CD8-positive, alpha-beta memory T cell (primary cell): ENCODE data around the gene ZSCAN18. TPM values are rescaled to one million over a fixed set of nuclear protein-coding genes. Genes with fewer than 3 reads are reported as not detected.

Experiments
- CTCF ChIA-PET: fragments of 350-600 bp; sonication (Branson Sonifier 250); formaldehyde crosslinking; loops from one replicate; lab custom pipeline; 2021; ENCODE audit warnings: antibody characterized with exemption; lab: Charles Lee
- POLR2A ChIA-PET: fragments of 350-600 bp; sonication (Branson Sonifier 250); formaldehyde crosslinking; loops from one replicate; lab custom pipeline; 2021; ENCODE audit warnings: antibody characterized with exemption; lab: Charles Lee
- DNase-seq, 5 donors: peaks; one replicate each; pipeline versions ENCODE4 v3.0.0 to v3.0.0-alpha.2; 2020 to 2022; ENCODE audit warnings: mixed read lengths in 1 of 5
- H3K27ac ChIP-seq: one replicate; pipeline ENCODE4 v1.7.0; 2013; ENCODE audit warnings: low read depth, mild to moderate bottlenecking, low read length, moderate library complexity
- H3K27me3 ChIP-seq: 2 replicates; pipeline ENCODE4 v1.7.0; 2013; ENCODE audit warnings: low read length, mild to moderate bottlenecking; ENCODE audit not compliant: insufficient read depth, poor library complexity, severe bottlenecking
- H3K36me3 ChIP-seq: 2 replicates; pipeline ENCODE4 v1.7.0; 2013; ENCODE audit warnings: mild to moderate bottlenecking, low read length, moderate library complexity; ENCODE audit not compliant: insufficient read depth
- H3K4me1 ChIP-seq: 2 replicates; pipeline ENCODE4 v1.7.0; 2013; ENCODE audit warnings: mild to moderate bottlenecking, low read length, moderate library complexity; ENCODE audit not compliant: insufficient read depth
- H3K4me3 ChIP-seq: 2 replicates; pipeline ENCODE4 v1.7.0; 2013; ENCODE audit warnings: mild to moderate bottlenecking, low read length
- H3K9me3 ChIP-seq: 2 replicates; pipeline ENCODE4 v1.7.0; 2013; ENCODE audit warnings: mild to moderate bottlenecking, low read length
- H3K27ac Mint-ChIP-seq, 8 donors: one replicate each; pipeline ENCODE4 v1.8.0; 2020 to 2021; ENCODE audit warnings: mixed read lengths in 8 of 8, mild to moderate bottlenecking in 6 of 8, inconsistent platforms in 3 of 8, moderate library complexity in 3 of 8
- H3K27me3 Mint-ChIP-seq, 2 donors: one replicate each; pipeline ENCODE4 v1.8.0; 2020 to 2021; ENCODE audit warnings: mixed read lengths in 2 of 2, mild to moderate bottlenecking in 1 of 2, moderate library complexity in 1 of 2
- H3K36me3 Mint-ChIP-seq, 3 donors: one replicate each; pipeline ENCODE4 v1.8.0; 2020 to 2021; ENCODE audit warnings: mixed read lengths in 3 of 3, inconsistent platforms in 1 of 3, mild to moderate bottlenecking in 1 of 3
- H3K4me1 Mint-ChIP-seq, 3 donors: one replicate each; pipeline ENCODE4 v1.8.0; 2020 to 2021; ENCODE audit warnings: mixed read lengths in 3 of 3, inconsistent platforms in 1 of 3, mild to moderate bottlenecking in 1 of 3
- H3K4me3 Mint-ChIP-seq, 7 donors: one replicate each; pipeline ENCODE4 v1.8.0; 2020 to 2021; ENCODE audit warnings: mixed read lengths in 7 of 7, mild to moderate bottlenecking in 6 of 7, moderate library complexity in 4 of 7, inconsistent platforms in 2 of 7
- H3K9me3 Mint-ChIP-seq, 5 donors: one replicate each; pipeline ENCODE4 v1.8.0; 2020 to 2022; ENCODE audit warnings: mixed read lengths in 5 of 5, mild to moderate bottlenecking in 3 of 5, moderate library complexity in 2 of 5, inconsistent platforms in 1 of 5
- polyA plus RNA-seq: library from polyadenylated mRNA; unstranded; fragments of 300-500 nt; fragmentation: Illumina TruSeq; gene quantifications from one replicate; pipeline ENCODE4 v1.2.3, GENCODE V29; 2021
- total RNA-seq, 2 experiments: library from RNA; stranded (reverse); gene quantifications; one replicate each; pipeline ENCODE4 v1.2.3, GENCODE V29; 2021

ZSCAN18 gene
- total and polyA plus RNA-seq, 3 experiments from 2014 or later: 21.4 to 24.0 (median 22.4) TPM

GRCh38 chr19:58038688-58039204, 59.3 kb downstream of the ZSCAN18 start:
- H3K36me3 Mint-ChIP-seq: peaks cover 1 to 20% (median 3%) of the 10 kb centered on the region in 3 donors
- CTCF ChIA-PET: no interaction called here
- no peak for DNase-seq
- H3K27ac Mint-ChIP-seq: no peak overlapping the region
- H3K9me3 ChIP-seq: no peaks in the 10 kb centered on the region
- POLR2A ChIA-PET: no interaction called here
- peaks cover 17 to 62% (median 46%) of the 10 kb centered on the region in 5 donors for H3K9me3 Mint-ChIP-seq
- no peaks in the 10 kb centered on the region for H3K36me3 ChIP-seq
- no peak overlapping the region for H3K4me3 Mint-ChIP-seq
- H3K27ac ChIP-seq: no peak overlapping the region
- H3K4me3 ChIP-seq: no peak overlapping the region
- no peaks in the 10 kb centered on the region for H3K4me1 ChIP-seq
- H3K27me3 ChIP-seq: no peaks in the 10 kb centered on the region
- peaks cover 0 to 4% (median 0%) of the 10 kb centered on the region in 3 donors for H3K4me1 Mint-ChIP-seq
- peaks cover 20 to 43% of the 10 kb centered on the region in 2 donors for H3K27me3 Mint-ChIP-seq

DNA sequence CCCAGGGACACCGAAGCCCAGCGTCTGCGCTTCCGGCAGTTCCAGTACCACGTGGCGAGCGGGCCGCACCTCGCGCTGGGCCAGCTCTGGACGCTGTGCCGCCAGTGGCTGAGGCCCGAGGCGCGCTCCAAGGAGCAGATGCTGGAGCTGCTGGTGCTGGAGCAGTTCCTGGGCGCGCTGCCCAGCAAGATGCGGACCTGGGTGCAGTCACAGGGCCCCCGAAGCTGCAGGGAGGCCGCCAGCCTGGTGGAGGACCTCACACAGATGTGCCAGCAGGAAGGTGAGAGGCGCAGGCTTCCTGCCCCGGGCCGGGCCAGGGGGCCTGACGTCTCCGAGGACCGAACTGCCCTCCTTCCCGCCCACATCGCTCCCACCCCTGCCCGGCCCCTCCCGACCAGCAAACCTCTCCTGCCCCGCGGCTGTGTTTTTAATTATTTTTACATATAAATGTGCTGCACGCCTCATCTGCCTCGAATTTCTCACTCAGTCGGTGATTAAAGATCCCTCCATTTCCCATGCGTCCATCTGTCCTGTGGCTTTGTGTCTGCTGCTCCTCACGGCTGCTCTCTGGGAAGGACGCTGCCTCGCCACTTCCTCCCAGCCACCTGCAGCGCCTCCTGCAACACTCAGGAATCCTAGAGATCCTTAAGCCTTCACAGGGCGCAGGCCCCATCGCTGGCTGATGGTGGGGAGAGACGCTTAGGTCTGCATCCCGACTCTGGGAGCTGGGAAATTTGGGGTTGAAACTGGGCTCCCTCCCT, 59.9 kb downstream of the ZSCAN18 start:
- Histone ChIP-seq H3K27me3 (no peaks in the 10 kb centered on the region), H3K9me3 (no peaks in the 10 kb centered on the region), H3K4me1 (no peaks in the 10 kb centered on the region), H3K4me3 (no peak overlapping the region), H3K27ac (no peak overlapping the region), H3K36me3 (no peaks in the 10 kb centered on the region)
- CTCF ChIA-PET: no interaction called here
- Mint-ChIP-seq H3K4me1 (peaks cover 0 to 4% (median 0%) of the 10 kb centered on the region in 3 donors), H3K36me3 (peaks cover 1 to 20% (median 3%) of the 10 kb centered on the region in 3 donors), H3K27ac (no peak overlapping the region), H3K9me3 (peaks cover 17 to 61% (median 45%) of the 10 kb centered on the region in 5 donors), H3K4me3 (no peak overlapping the region), H3K27me3 (peaks cover 23 to 43% of the 10 kb centered on the region in 2 donors)
- no peak for DNase-seq
- POLR2A ChIA-PET: no interaction called here

- H3K4me3 ChIP-seq: no peak overlapping the region
- H3K27me3 ChIP-seq: no peaks in the 10 kb centered on the region
- H3K27ac ChIP-seq: no peak overlapping the region
- no peaks in the 10 kb centered on the region for H3K36me3 ChIP-seq
- H3K27me3 Mint-ChIP-seq: peaks cover 29 to 41% of the 10 kb centered on the region in 2 donors
- H3K4me1 ChIP-seq: no peaks in the 10 kb centered on the region
- H3K27ac Mint-ChIP-seq: peak overlapping the region in 1 of 8 donors; percentile 36
- no peaks in the 10 kb centered on the region for H3K9me3 ChIP-seq
- POLR2A ChIA-PET: no interaction called here
- no peak overlapping the region for H3K4me3 Mint-ChIP-seq
- peaks cover 0 to 4% (median 0%) of the 10 kb centered on the region in 3 donors for H3K4me1 Mint-ChIP-seq
- no peak for DNase-seq
- peaks cover 17 to 58% (median 51%) of the 10 kb centered on the region in 5 donors for H3K9me3 Mint-ChIP-seq
- CTCF ChIA-PET: no interaction called here
- peaks cover 1 to 20% (median 5%) of the 10 kb centered on the region in 3 donors for H3K36me3 Mint-ChIP-seq
Observed at GRCh38 chr19:58035863-58036262, 62.2 kb downstream of the ZSCAN18 start.

GRCh38 chr19:58034477-58034793, 63.6 kb downstream of the ZSCAN18 start:
- CTCF ChIA-PET: no interaction called here

More at GRCh38 chr19:58034477-58034793, 63.6 kb downstream of the ZSCAN18 start:
- H3K4me1 Mint-ChIP-seq: peaks cover 0 to 4% (median 0%) of the 10 kb centered on the region in 3 donors
- POLR2A ChIA-PET: no interaction called here
- Histone ChIP-seq H3K4me3 (no peak overlapping the region), H3K27me3 (no peaks in the 10 kb centered on the region), H3K36me3 (no peaks in the 10 kb centered on the region), H3K4me1 (no peaks in the 10 kb centered on the region), H3K27ac (no peak overlapping the region), H3K9me3 (no peaks in the 10 kb centered on the region)
- H3K27ac Mint-ChIP-seq: no peak overlapping the region
- peaks cover 1 to 22% (median 5%) of the 10 kb centered on the region in 3 donors for H3K36me3 Mint-ChIP-seq
- no peak overlapping the region for H3K4me3 Mint-ChIP-seq
- DNase-seq: no peak
- peaks cover 29 to 39% of the 10 kb centered on the region in 2 donors for H3K27me3 Mint-ChIP-seq
- H3K9me3 Mint-ChIP-seq: peaks cover 17 to 65% (median 47%) of the 10 kb centered on the region in 5 donors

Other genes with a start within 250 kb of the ZSCAN18 start
- 10 to 100 TPM; 24.2 to 27.2 TPM for gene ZNF587, start 248.4 kb downstream of the ZSCAN18 start, total RNA-seq
- gene ZNF587, start 248.4 kb downstream of the ZSCAN18 start, polyA plus RNA-seq: 4.8 TPM
- gene ZNF814, start 209.2 kb downstream of the ZSCAN18 start, total RNA-seq: 10 to 100 TPM; 38.5 to 38.7 TPM
- 21.2 TPM for gene ZNF814, start 209.2 kb downstream of the ZSCAN18 start, polyA plus RNA-seq
- gene ZNF417, start 181.6 kb downstream of the ZSCAN18 start, total RNA-seq: 10 to 100 TPM; 15.8 to 16.8 TPM
- 4.4 TPM for gene ZNF417, start 181.6 kb downstream of the ZSCAN18 start, polyA plus RNA-seq
- 1 to 10 TPM; 5.1 to 6.7 TPM for gene ZNF418, start 162.8 kb downstream of the ZSCAN18 start, total RNA-seq
- 3.3 TPM for gene ZNF418, start 162.8 kb downstream of the ZSCAN18 start, polyA plus RNA-seq
- gene ZNF256, start 150.5 kb downstream of the ZSCAN18 start, total RNA-seq: 1 to 10 TPM; 7.2 to 8.8 TPM
- gene ZNF256, start 150.5 kb downstream of the ZSCAN18 start, polyA plus RNA-seq: 4.5 TPM
- gene C19orf18, start 123.7 kb downstream of the ZSCAN18 start, total RNA-seq: under 1 TPM in 1 of 2 experiments, not detected in 1; 0.33 TPM
- 0.41 TPM for gene C19orf18, start 123.7 kb downstream of the ZSCAN18 start, polyA plus RNA-seq
- 1 to 10 TPM; 8.2 to 8.7 TPM for gene ZNF606, start 95.4 kb downstream of the ZSCAN18 start, total RNA-seq
- 3.9 TPM for gene ZNF606, start 95.4 kb downstream of the ZSCAN18 start, polyA plus RNA-seq
- not detected for gene ZSCAN1, start 64.2 kb downstream of the ZSCAN18 start, total RNA-seq
- not detected for gene ZSCAN1, start 64.2 kb downstream of the ZSCAN18 start, polyA plus RNA-seq
- 1 to 10 TPM; 1.0 to 1.4 TPM for gene ZNF135, start 38.9 kb downstream of the ZSCAN18 start, total RNA-seq
- 1.4 TPM for gene ZNF135, start 38.9 kb downstream of the ZSCAN18 start, polyA plus RNA-seq
- gene ZNF329, start 52.6 kb upstream of the ZSCAN18 start, total RNA-seq: 1 to 10 TPM; 8.7 to 9.1 TPM
- 10.3 TPM for gene ZNF329, start 52.6 kb upstream of the ZSCAN18 start, polyA plus RNA-seq
- gene ZNF274, start 84.8 kb upstream of the ZSCAN18 start, total RNA-seq: 10 to 100 TPM; 23.4 to 25.9 TPM
- gene ZNF274, start 84.8 kb upstream of the ZSCAN18 start, polyA plus RNA-seq: 32.0 TPM
- gene ZNF544, start 130.7 kb upstream of the ZSCAN18 start, total RNA-seq: 10 to 100 TPM; 51.8 to 56.8 TPM
- gene ZNF544, start 130.7 kb upstream of the ZSCAN18 start, polyA plus RNA-seq: 29.2 TPM
- 1 to 10 TPM; 4.4 to 4.5 TPM for gene ZNF8, start 180.7 kb upstream of the ZSCAN18 start, total RNA-seq
- 1.0 TPM for gene ZNF8, start 180.7 kb upstream of the ZSCAN18 start, polyA plus RNA-seq
- 100 to 1,000 TPM; 100 to 102 TPM for gene ERVK3-1, start 207.1 kb upstream of the ZSCAN18 start, total RNA-seq
- gene ERVK3-1, start 207.1 kb upstream of the ZSCAN18 start, polyA plus RNA-seq: 84.6 TPM
- 1 to 10 TPM; 5.3 to 5.7 TPM for gene ZSCAN22, start 228.8 kb upstream of the ZSCAN18 start, total RNA-seq
- 2.7 TPM for gene ZSCAN22, start 228.8 kb upstream of the ZSCAN18 start, polyA plus RNA-seq